ENCODE measurements around the gene TMCC3.

GRCh38 chr12:94594443-94594825, 55.9 kb downstream of the TMCC3 start:
- TF ChIP-seq, protein P1, sequence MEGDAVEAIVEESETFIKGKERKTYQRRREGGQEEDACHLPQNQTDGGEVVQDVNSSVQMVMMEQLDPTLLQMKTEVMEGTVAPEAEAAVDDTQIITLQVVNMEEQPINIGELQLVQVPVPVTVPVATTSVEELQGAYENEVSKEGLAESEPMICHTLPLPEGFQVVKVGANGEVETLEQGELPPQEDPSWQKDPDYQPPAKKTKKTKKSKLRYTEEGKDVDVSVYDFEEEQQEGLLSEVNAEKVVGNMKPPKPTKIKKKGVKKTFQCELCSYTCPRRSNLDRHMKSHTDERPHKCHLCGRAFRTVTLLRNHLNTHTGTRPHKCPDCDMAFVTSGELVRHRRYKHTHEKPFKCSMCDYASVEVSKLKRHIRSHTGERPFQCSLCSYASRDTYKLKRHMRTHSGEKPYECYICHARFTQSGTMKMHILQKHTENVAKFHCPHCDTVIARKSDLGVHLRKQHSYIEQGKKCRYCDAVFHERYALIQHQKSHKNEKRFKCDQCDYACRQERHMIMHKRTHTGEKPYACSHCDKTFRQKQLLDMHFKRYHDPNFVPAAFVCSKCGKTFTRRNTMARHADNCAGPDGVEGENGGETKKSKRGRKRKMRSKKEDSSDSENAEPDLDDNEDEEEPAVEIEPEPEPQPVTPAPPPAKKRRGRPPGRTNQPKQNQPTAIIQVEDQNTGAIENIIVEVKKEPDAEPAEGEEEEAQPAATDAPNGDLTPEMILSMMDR (conservative IDR thresholded peaks at IDR 0.05; ENCODE audit: low read depth, low read length): no peak
- no peak for TF ChIP-seq EZH2 (IDR thresholded peaks at IDR 0.05; ENCODE audit: borderline replicate concordance, low read depth, low read length, poor library complexity, severe bottlenecking)
